IMR-90 (cell line): ENCODE results near the gene NELFE. TPM values are rescaled to one million over a fixed set of nuclear protein-coding genes. Genes with fewer than 3 reads are reported as not detected.
"Not testable (repeated sequence)": the region's sequence is repeated elsewhere in the genome, so short reads cannot be mapped to it uniquely, and the experiment has no call there.

Experiments used
- ATAC-seq: fragments of 200-7000 bp; cut with Tn5 transposase; 2 replicates; pipeline ENCODE4 v1.9.1; 2020; ENCODE audit warnings: low read depth, mild to moderate bottlenecking, moderate library complexity
- BruUV-seq: library from RNA; stranded (reverse); fragments of 400-500 nt; replicated peaks from 2 replicates; lab custom pipeline; 2021; lab: Mats Ljungman, UMichigan
- CTCF ChIA-PET: fragments of 300-600 bp; formaldehyde crosslinking; extraction: SDS; loops from one replicate; lab custom pipeline; 2021; ENCODE audit warnings: antibody characterized with exemption; lab: Yijun Ruan, JAX
- POLR2A ChIA-PET: fragments of 300-600 bp; sonication (Branson Sonifier 250); formaldehyde crosslinking; loops from one replicate; lab custom pipeline; 2022; ENCODE audit warnings: antibody characterized with exemption; ENCODE audit not compliant: unreplicated experiment; lab: Charles Lee
- DNase-seq: peaks from one replicate; pipeline ENCODE4 v3.0.0; 2013
- H2AFZ ChIP-seq: replicated peaks from 2 replicates; pipeline ENCODE3; 2013; ENCODE audit warnings: low read length, mild to moderate bottlenecking; ENCODE audit not compliant: poor library complexity
- H2AK5ac ChIP-seq: 2 replicates; pipeline ENCODE4 v1.6.1; 2013; ENCODE audit warnings: low read depth, low read length, inconsistent platforms
- H2AK9ac ChIP-seq: replicated peaks from 2 replicates; pipeline ENCODE3; 2013; ENCODE audit warnings: mild to moderate bottlenecking, low read depth, low read length, moderate library complexity; ENCODE audit not compliant: poor library complexity
- H2BK120ac ChIP-seq: 2 replicates; pipeline ENCODE4 v1.6.1; 2013; ENCODE audit warnings: low read depth, low read length, inconsistent platforms
- H2BK15ac ChIP-seq: 3 replicates; pipeline ENCODE4 v1.6.1; 2013; ENCODE audit warnings: low read depth, low read length, inconsistent platforms
- H2BK20ac ChIP-seq: 2 replicates; pipeline ENCODE4 v1.6.1; 2013; ENCODE audit warnings: low read depth, mild to moderate bottlenecking, inconsistent platforms, low read length, moderate library complexity
- H2BK5ac ChIP-seq: 2 replicates; pipeline ENCODE4 v1.6.1; 2013; ENCODE audit warnings: mild to moderate bottlenecking, low read depth, low read length, inconsistent platforms; ENCODE audit not compliant: poor library complexity, severe bottlenecking
- H3K14ac ChIP-seq: replicated peaks from 2 replicates; pipeline ENCODE4 v1.6.1; 2013; ENCODE audit warnings: low read depth, low read length, inconsistent platforms
- H3K18ac ChIP-seq: 2 replicates; pipeline ENCODE4 v1.6.1; 2013; ENCODE audit warnings: low read depth, low read length, control low read depth
- H3K23ac ChIP-seq: 2 replicates; pipeline ENCODE4 v1.6.1; 2013; ENCODE audit warnings: low read depth, low read length, inconsistent platforms
- H3K27ac ChIP-seq: 2 replicates; pipeline ENCODE4 v1.5.1; 2013; ENCODE audit warnings: mild to moderate bottlenecking, control low read depth, low read length; ENCODE audit not compliant: insufficient read depth
- H3K27me3 ChIP-seq: 2 replicates; pipeline ENCODE4 v1.6.1; 2013; ENCODE audit warnings: low read length; ENCODE audit not compliant: control insufficient read depth, insufficient read depth
- H3K36me3 ChIP-seq: 2 replicates; pipeline ENCODE4 v1.6.1; 2013; ENCODE audit warnings: low read length, mixed read lengths; ENCODE audit not compliant: control insufficient read depth, insufficient read depth
- H3K4ac ChIP-seq: 2 replicates; pipeline ENCODE4 v1.6.1; 2013; ENCODE audit warnings: low read depth, low read length, inconsistent platforms
- H3K4me1 ChIP-seq: 2 replicates; pipeline ENCODE4 v1.6.1; 2013; ENCODE audit warnings: low read length, mixed read lengths; ENCODE audit not compliant: control insufficient read depth, insufficient read depth
- H3K4me2 ChIP-seq: 2 replicates; pipeline ENCODE4 v1.6.1; 2013; ENCODE audit warnings: low read depth, mild to moderate bottlenecking, control low read depth, low read length, moderate library complexity
- H3K4me3 ChIP-seq: 2 replicates; pipeline ENCODE4 v1.5.1; 2013; ENCODE audit warnings: low read depth, mild to moderate bottlenecking, control low read depth, low read length, moderate library complexity; ENCODE audit not compliant: insufficient read depth
- H3K56ac ChIP-seq: 2 replicates; pipeline ENCODE4 v1.6.1; 2013; ENCODE audit warnings: low read length, inconsistent platforms; ENCODE audit not compliant: insufficient read depth; ENCODE audit errors: extremely low read depth
- H3K79me1 ChIP-seq, 2 experiments: 2 replicates each; pipeline ENCODE4 v1.6.1; 2013; ENCODE audit warnings: low read length in 2 of 2, inconsistent platforms in 1 of 2, low read depth in 1 of 2
- H3K9ac ChIP-seq: 2 replicates; pipeline ENCODE4 v1.6.1; 2013; ENCODE audit warnings: low read depth, low read length, control low read depth
- H3K9me1 ChIP-seq: 2 replicates; pipeline ENCODE4 v1.6.1; 2013; ENCODE audit warnings: low read length, inconsistent platforms; ENCODE audit not compliant: insufficient read depth
- H3K9me3 ChIP-seq: 2 replicates; pipeline ENCODE4 v1.6.1; 2013; ENCODE audit warnings: low read length; ENCODE audit not compliant: control insufficient read depth, insufficient read depth
- H4K20me1 ChIP-seq: 2 replicates; pipeline ENCODE4 v1.6.1; 2013; ENCODE audit warnings: low read length, inconsistent platforms; ENCODE audit not compliant: insufficient read depth
- H4K5ac ChIP-seq: 2 replicates; pipeline ENCODE4 v1.6.1; 2013; ENCODE audit warnings: mild to moderate bottlenecking, low read depth, low read length, control low read depth
- H4K8ac ChIP-seq, 2 experiments: 2 replicates each; pipeline ENCODE4 v1.6.1; 2013; ENCODE audit warnings: low read depth in 2 of 2, low read length in 2 of 2, control low read depth in 1 of 2, inconsistent platforms in 1 of 2
- H4K91ac ChIP-seq: 2 replicates; pipeline ENCODE4 v1.6.1; 2013; ENCODE audit warnings: low read depth, low read length, inconsistent platforms; ENCODE audit not compliant: insufficient read depth
- WGBS, 2 experiments: methylation state at CpG; one replicate each; pipeline versions ENCODE4 v1.1.5 to v1.1.7; 2013; ENCODE audit warnings: missing lambda C conversion rate in 2 of 2; ENCODE audit not compliant: insufficient read length in 1 of 2; ENCODE audit errors: extremely low coverage in 2 of 2; 5-methylcytosine and 5-hydroxymethylcytosine counted together
- dilution Hi-C: fragments of 300-500 bp; cut with HindIII; formaldehyde crosslinking; loops from one replicate; pipeline ENCODE4 v1.14.3; 2018; ENCODE audit warnings: low sequenced_read_pairs; ENCODE audit not compliant: unreplicated experiment
- in situ Hi-C: fragments of 300-500 bp; cut with MboI; formaldehyde crosslinking; loops from 3 replicates; pipeline ENCODE4 v1.14.3; 2019; ENCODE audit warnings: low sequenced_read_pairs, inconsistent platforms, mixed read lengths
- intact Hi-C: fragments of 100-400 bp; cut with micrococcal nuclease; formaldehyde crosslinking; loops from 2 replicates; pipeline ENCODE4 v1.10.0; 2022
- polyA plus RNA-seq, 3 experiments: library from polyadenylated mRNA; depleted of rRNA; stranded (reverse); fragments of >200 nt; gene quantifications; 2 replicates each; pipeline ENCODE4 v1.2.3, GENCODE V29; 2012; ENCODE audit warnings: low replicate concordance in 1 of 3
- total RNA-seq: library from RNA; depleted of rRNA; stranded (reverse); fragments of >200 nt; gene quantifications from 2 replicates; pipeline ENCODE4 v1.2.3, GENCODE V29; 2012

NELFE gene
- total and polyA plus RNA-seq, 2 of the 4 experiments (the other 2 are of a cell fraction): 63.6 to 76.0 TPM

DNA sequence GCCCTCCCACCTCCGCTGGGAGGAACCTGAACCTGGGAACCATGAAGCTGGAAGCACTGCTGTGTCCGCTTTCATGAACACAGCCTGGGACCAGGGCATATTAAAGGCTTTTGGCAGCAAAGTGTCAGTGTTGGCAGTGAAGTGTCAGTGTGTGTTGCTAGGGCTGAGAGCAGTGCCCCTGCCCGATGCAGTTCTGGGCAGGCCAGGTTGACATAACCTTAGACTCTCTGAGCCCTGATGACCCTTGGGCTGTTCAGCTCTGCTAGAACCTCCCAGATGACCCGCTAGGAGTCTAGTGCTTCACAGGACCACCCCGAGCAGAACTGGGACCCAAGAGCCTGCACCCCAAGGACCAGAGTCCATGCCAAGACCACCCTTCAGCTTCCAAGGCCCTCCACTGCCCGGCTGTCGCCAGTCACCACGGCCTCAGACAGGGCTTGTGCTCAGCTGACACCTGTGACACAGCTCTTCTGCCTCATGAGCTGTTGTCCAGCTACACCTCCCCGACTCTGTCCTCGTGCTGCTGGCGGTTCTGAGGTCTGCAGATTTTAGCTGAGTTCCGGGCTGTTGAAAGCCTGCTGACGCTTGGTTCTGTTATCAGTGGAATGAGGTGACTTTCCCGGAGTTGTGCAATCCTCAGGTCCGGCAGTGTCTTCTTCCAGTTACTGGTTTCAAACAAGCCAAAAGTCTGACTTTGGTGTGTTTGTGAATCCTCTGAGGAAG is 43.9 kb upstream of the NELFE start:
- dilution Hi-C loops, H3K9me3 ChIP-seq, CTCF ChIA-PET, DNase-seq, H3K14ac ChIP-seq, H3K4ac ChIP-seq, in situ Hi-C loops, H2BK20ac ChIP-seq, H4K91ac ChIP-seq, H3K79me1 ChIP-seq, H2BK5ac ChIP-seq, H4K5ac ChIP-seq, H2BK120ac ChIP-seq, H3K36me3 ChIP-seq, H3K4me3 ChIP-seq, POLR2A ChIA-PET, H2AK5ac ChIP-seq, H2BK15ac ChIP-seq, H2AK9ac ChIP-seq, H3K56ac ChIP-seq, H3K4me1 ChIP-seq, H3K27me3 ChIP-seq, H3K9ac ChIP-seq, H3K9me1 ChIP-seq, H4K8ac ChIP-seq, intact Hi-C loops, H3K27ac ChIP-seq, H2AFZ ChIP-seq, H3K4me2 ChIP-seq, H3K18ac ChIP-seq, H3K23ac ChIP-seq, BruUV-seq, H4K20me1 ChIP-seq: not testable (repeated sequence)
- WGBS, 2 experiments: no CpG with 5 or more reads among the region's 15 CpGs
- peak; percentile 81 for ATAC-seq

DNA sequence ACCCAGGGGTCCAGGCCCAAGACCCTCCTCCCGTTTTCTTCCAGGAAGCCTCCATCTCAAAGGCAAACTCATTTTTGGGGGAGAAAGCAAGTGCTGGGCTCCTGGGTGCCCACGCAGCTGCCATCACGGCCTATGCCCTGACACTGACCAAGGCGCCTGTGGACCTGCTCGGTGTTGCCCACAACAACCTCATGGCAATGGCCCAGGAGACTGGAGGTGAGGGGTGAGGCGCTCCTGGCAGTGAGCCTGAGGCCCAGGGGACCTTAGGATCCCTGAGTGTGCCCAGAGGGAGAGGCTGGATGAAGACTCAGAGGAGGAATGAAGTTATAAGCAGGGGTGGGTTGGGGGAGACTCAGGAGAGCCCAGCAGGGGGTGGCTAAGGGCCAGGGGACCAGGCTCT is 37.6 kb upstream of the NELFE start:
- H3K18ac ChIP-seq, BruUV-seq, H4K91ac ChIP-seq, H3K79me1 ChIP-seq, H2BK20ac ChIP-seq, H2AK5ac ChIP-seq, POLR2A ChIA-PET, H3K23ac ChIP-seq, H3K4ac ChIP-seq, in situ Hi-C loops, H2BK120ac ChIP-seq, H3K14ac ChIP-seq, H4K5ac ChIP-seq, intact Hi-C loops, CTCF ChIA-PET, H3K4me1 ChIP-seq, H3K56ac ChIP-seq, H4K8ac ChIP-seq, H2AFZ ChIP-seq, H3K9me3 ChIP-seq, H3K36me3 ChIP-seq, ATAC-seq, H3K27ac ChIP-seq, dilution Hi-C loops, DNase-seq, H3K9ac ChIP-seq, H2BK5ac ChIP-seq, H2AK9ac ChIP-seq, H3K9me1 ChIP-seq, H4K20me1 ChIP-seq, H3K4me3 ChIP-seq, H2BK15ac ChIP-seq, H3K4me2 ChIP-seq, H3K27me3 ChIP-seq: not testable (repeated sequence)
- 100% methylated on average over 2 of the region's 6 CpGs; no CpG with 5 or more reads in 1 of the 2 experiments for WGBS, 2 experiments
